ENCODE data around the gene DNASE1L1.

DNA sequence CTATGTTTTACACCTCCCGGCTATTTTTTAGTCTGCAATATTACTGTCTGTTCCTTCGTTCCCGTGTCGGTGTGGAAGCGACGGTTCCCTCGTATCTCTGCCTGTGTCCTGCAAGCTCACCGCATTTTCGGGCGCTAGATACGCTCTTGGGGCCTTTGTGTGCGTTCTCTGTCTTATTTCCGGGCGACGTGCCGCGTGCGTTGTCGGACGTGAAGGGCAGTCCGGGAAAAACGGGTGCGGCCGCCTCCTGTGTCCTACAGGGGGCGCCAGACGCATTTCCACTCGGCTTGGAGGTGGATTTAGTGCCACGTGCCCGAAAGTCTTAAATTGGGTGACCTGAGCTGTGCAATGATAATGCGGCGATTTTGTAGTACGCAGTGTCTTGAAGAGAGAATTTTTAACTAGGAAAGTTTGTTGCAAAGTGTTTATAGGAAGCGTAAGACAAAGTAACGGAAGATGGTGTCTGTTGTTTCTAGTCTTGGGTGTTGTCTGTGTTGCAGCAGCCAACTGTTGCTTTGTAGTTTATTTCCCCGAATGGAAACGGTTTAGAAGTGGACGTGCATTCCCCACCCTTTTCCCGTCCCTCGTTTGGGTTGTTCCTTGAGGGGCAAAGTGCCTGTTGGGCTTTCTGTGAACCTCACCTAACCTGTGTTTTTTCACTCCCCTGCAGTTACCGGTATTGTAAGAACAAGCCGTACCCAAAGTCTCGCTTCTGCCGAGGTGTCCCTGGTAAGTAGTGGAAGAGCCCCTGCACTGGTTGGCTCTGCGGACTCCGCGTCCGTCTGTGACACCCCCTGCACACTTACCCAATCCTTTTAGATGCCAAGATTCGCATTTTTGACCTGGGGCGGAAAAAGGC, 10.2 kb downstream of the DNASE1L1 start:
- TF ChIP-seq POLR2A (IDR thresholded peaks at IDR 0.05) (no peak), EP300 (IDR thresholded peaks at IDR 0.05) (no peak), CTCF (IDR thresholded peaks at IDR 0.05) (peak in 5 of 7 experiments; percentile 56 to 79 (median 73))

Data from stomach (tissue), 4 donors.